Ovary (tissue), 3 donors: ENCODE data around the gene RIF1.

Experiments used
- EP300 ChIP-seq: sonication (generic); formaldehyde crosslinking; IDR thresholded peaks from one replicate; pipeline ENCODE4 v1.6.1; 2017; ENCODE audit warnings: antibody characterized with exemption
- POLR2A ChIP-seq: fragments of 450-650 bp; IDR thresholded peaks from one replicate; pipeline ENCODE4 v1.6.1; 2017; ENCODE audit warnings: antibody characterized with exemption, mild to moderate bottlenecking, moderate library complexity
- TF ChIP-seq, protein P1 (sequence below), 3 donors: fragments of 450-650 bp in 2 of 3; fragments of 200-600 bp in 1 of 3; IDR thresholded peaks; one replicate each; pipeline versions ENCODE4 v1.5.1 to v1.8.0; 2016 to 2022; ENCODE audit warnings: antibody characterized with exemption in 3 of 3, mild to moderate bottlenecking in 1 of 3
- donor health status: DM: no; HTN: no; CAD: no.

- TF ChIP-seq, protein P1, sequence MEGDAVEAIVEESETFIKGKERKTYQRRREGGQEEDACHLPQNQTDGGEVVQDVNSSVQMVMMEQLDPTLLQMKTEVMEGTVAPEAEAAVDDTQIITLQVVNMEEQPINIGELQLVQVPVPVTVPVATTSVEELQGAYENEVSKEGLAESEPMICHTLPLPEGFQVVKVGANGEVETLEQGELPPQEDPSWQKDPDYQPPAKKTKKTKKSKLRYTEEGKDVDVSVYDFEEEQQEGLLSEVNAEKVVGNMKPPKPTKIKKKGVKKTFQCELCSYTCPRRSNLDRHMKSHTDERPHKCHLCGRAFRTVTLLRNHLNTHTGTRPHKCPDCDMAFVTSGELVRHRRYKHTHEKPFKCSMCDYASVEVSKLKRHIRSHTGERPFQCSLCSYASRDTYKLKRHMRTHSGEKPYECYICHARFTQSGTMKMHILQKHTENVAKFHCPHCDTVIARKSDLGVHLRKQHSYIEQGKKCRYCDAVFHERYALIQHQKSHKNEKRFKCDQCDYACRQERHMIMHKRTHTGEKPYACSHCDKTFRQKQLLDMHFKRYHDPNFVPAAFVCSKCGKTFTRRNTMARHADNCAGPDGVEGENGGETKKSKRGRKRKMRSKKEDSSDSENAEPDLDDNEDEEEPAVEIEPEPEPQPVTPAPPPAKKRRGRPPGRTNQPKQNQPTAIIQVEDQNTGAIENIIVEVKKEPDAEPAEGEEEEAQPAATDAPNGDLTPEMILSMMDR (IDR thresholded peaks at IDR 0.05), result no peak
- TF ChIP-seq EP300 (no peak), POLR2A (no peak)
Measured at GRCh38 chr2:151506170-151506569, 96.5 kb downstream of the RIF1 start.
